Measurements from ENCODE around the gene ZSCAN31. TPM values are rescaled to one million over a fixed set of nuclear protein-coding genes. Genes with fewer than 3 reads are reported as not detected.

Gene ZSCAN31
- polyA plus RNA-seq (2013): 7.4 TPM

- 0% methylated on average over 34 of the region's 35 CpGs for WGBS (ENCODE audit: insufficient coverage)
- H3K36me3 ChIP-seq (ENCODE audit: control insufficient read depth in 4 of 4, insufficient read depth in 4 of 4, low read length in 3 of 4): peaks cover 0 to 2% (median 0%) of the 10 kb centered on the region in 4 experiments
- H3K4me3 ChIP-seq (ENCODE audit: control insufficient read depth in 1 of 7, extremely low read depth in 1 of 7, insufficient read depth in 4 of 7, low read depth in 2 of 7, low read length in 6 of 7): peak within 1 kb of the TSS; percentile 60 to 96 (median 90)
- no peaks in the 10 kb centered on the region for H3K27me3 ChIP-seq (replicated peaks in 2 of 5; ENCODE audit: control insufficient read depth in 4 of 5, insufficient read depth in 5 of 5, low read length in 4 of 5)
- ChIA-PET CTCF (interaction anchor here (1.0 to 5.9 kb wide), 6 partner anchors 8 to 75 kb away, joined by 3 to 42 read pairs (median 5); no protein-coding TSS in a partner anchor), POLR2A (interaction anchor here (0.6 to 2.9 kb wide), 12 partner anchors 11 to 469 kb away, joined by 3 to 20 read pairs (median 4); partner anchors contain the start of genes PGBD1, ZKSCAN3, ZKSCAN4 and ZSCAN12)
- peak within 1 kb of the TSS; percentile 95 to 99 for H3K27ac ChIP-seq (ENCODE audit: insufficient read depth in 1 of 2, low read depth in 1 of 2, low read length in 2 of 2, poor library complexity in 1 of 2, severe bottlenecking in 2 of 2)
- H3K9me3 ChIP-seq (ENCODE audit: control extremely low read depth in 1 of 5, control insufficient read depth in 4 of 5, insufficient read depth in 2 of 5, low read depth in 1 of 5, low read length in 4 of 5): peaks cover 0 to 16% (median 1%) of the 10 kb centered on the region in 5 experiments
- DNase-seq: peak; percentile 99
- peaks cover 9 to 46% (median 28%) of the 10 kb centered on the region in 4 experiments for H3K4me1 ChIP-seq (ENCODE audit: control extremely low read depth in 1 of 4, control insufficient read depth in 4 of 4, insufficient read depth in 4 of 4, low read length in 3 of 4)
Observed at GRCh38 chr6:28335564-28336283, at the start of gene ZSCAN31. Gene ZSCAN31, minus strand, starts transcription at chr6:28336148. Its CDS starts 6,465 bp downstream, at chr6:28329683.

- WGBS (ENCODE audit: insufficient coverage): 80% methylated on average over 1 of the region's 2 CpGs
- no peak overlapping the region for H3K4me3 ChIP-seq (ENCODE audit: control insufficient read depth in 1 of 7, extremely low read depth in 1 of 7, insufficient read depth in 4 of 7, low read depth in 2 of 7, low read length in 6 of 7)
- H3K27ac ChIP-seq (ENCODE audit: insufficient read depth in 1 of 2, low read depth in 1 of 2, low read length in 2 of 2, poor library complexity in 1 of 2, severe bottlenecking in 2 of 2): no peak overlapping the region
- CTCF ChIA-PET: interaction anchor here (0.8 to 4.7 kb wide), 13 partner anchors 10 to 256 kb away, joined by 3 to 34 read pairs (median 4); partner anchors contain the start of genes ZSCAN12, ZSCAN26 and ZSCAN31
- no peaks in the 10 kb centered on the region for H3K9me3 ChIP-seq (ENCODE audit: control extremely low read depth in 1 of 5, control insufficient read depth in 4 of 5, insufficient read depth in 2 of 5, low read depth in 1 of 5, low read length in 4 of 5)
- POLR2A ChIA-PET: interaction anchor here (1.1 to 1.6 kb wide), 3 partner anchors 12 to 28 kb away, joined by 4 to 6 read pairs (median 4); no protein-coding TSS in a partner anchor
- no peak for DNase-seq
- peaks cover 6 to 61% (median 36%) of the 10 kb centered on the region in 4 experiments for H3K36me3 ChIP-seq (ENCODE audit: control insufficient read depth in 4 of 4, insufficient read depth in 4 of 4, low read length in 3 of 4)
- H3K4me1 ChIP-seq (ENCODE audit: control extremely low read depth in 1 of 4, control insufficient read depth in 4 of 4, insufficient read depth in 4 of 4, low read length in 3 of 4): peaks cover 0 to 17% (median 8%) of the 10 kb centered on the region in 4 experiments
- no peaks in the 10 kb centered on the region for H3K27me3 ChIP-seq (replicated peaks in 2 of 5; ENCODE audit: control insufficient read depth in 4 of 5, insufficient read depth in 5 of 5, low read length in 4 of 5)
Observed at GRCh38 chr6:28384143-28384533, 48.2 kb upstream of the ZSCAN31 start.

DNA sequence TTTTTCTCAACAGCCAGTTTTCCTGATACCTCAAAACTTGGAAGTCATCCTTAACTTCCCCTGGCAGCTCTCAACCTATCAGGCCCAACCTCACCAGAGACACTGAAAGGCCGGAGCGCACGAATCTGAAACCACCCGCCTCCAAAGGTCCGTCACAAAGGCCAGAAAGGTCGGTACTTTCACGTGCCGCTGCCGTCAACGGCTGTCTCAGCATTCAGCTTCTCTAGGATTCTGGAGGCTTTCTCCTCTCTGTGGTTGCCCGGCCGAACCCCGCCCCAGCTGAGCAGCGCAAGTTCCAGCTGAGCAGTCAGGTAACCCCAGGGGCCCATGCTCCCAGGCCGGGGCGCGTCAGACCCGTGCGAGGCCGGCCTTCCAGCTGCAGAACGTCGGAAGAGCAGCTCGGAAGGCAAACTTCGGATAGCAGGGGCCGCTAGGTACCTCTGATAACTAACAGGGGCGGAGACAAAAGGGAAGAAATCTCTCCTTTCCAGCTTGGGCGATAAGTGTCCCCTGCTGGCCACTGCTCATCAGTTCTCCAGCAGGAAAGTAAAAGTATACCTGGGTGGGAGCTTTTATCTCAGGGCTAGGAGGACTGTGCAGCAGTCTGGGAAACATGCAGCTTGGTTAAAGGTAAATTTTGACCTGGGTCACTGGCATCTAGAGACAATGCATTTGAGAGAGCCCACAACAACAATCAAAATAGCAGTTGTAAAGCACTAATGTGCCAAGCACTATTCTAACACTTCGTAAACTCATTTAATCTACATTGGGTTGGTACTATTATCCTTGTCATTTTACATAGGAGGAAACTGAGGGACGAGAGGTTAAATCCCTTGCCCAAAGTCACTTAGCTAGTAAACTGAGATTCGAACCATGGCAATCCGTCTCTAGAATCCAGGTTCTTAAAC lies 47.5 kb upstream of the ZSCAN31 start:
- POLR2A ChIA-PET: interaction anchor here (1.1 to 1.6 kb wide), 3 partner anchors 11 to 27 kb away, joined by 4 to 6 read pairs (median 4); no protein-coding TSS in a partner anchor
- peaks cover 7 to 58% (median 35%) of the 10 kb centered on the region in 4 experiments for H3K36me3 ChIP-seq (ENCODE audit: control insufficient read depth in 4 of 4, insufficient read depth in 4 of 4, low read length in 3 of 4)
- peak overlapping the region; percentile 36 to 83 (median 73) for H3K4me3 ChIP-seq (ENCODE audit: control insufficient read depth in 1 of 7, extremely low read depth in 1 of 7, insufficient read depth in 4 of 7, low read depth in 2 of 7, low read length in 6 of 7)
- peaks cover 0 to 17% (median 8%) of the 10 kb centered on the region in 4 experiments for H3K4me1 ChIP-seq (ENCODE audit: control extremely low read depth in 1 of 4, control insufficient read depth in 4 of 4, insufficient read depth in 4 of 4, low read length in 3 of 4)
- DNase-seq: peak; percentile 86 to 91 (median 90)
- H3K9me3 ChIP-seq (ENCODE audit: control extremely low read depth in 1 of 5, control insufficient read depth in 4 of 5, insufficient read depth in 2 of 5, low read depth in 1 of 5, low read length in 4 of 5): peaks cover 0 to 3% (median 0%) of the 10 kb centered on the region in 5 experiments
- H3K27ac ChIP-seq (ENCODE audit: insufficient read depth in 1 of 2, low read depth in 1 of 2, low read length in 2 of 2, poor library complexity in 1 of 2, severe bottlenecking in 2 of 2): peak overlapping the region; percentile 72 to 85
- WGBS (ENCODE audit: insufficient coverage): 17% methylated on average over 30 of the region's 31 CpGs
- CTCF ChIA-PET: interaction anchor here (0.7 to 4.7 kb wide), 19 partner anchors 8 to 255 kb away, joined by 3 to 34 read pairs (median 4); partner anchors contain the start of genes ZKSCAN4, ZSCAN12, ZSCAN26 and ZSCAN31
- H3K27me3 ChIP-seq (replicated peaks in 2 of 5; ENCODE audit: control insufficient read depth in 4 of 5, insufficient read depth in 5 of 5, low read length in 4 of 5): no peaks in the 10 kb centered on the region

DNA sequence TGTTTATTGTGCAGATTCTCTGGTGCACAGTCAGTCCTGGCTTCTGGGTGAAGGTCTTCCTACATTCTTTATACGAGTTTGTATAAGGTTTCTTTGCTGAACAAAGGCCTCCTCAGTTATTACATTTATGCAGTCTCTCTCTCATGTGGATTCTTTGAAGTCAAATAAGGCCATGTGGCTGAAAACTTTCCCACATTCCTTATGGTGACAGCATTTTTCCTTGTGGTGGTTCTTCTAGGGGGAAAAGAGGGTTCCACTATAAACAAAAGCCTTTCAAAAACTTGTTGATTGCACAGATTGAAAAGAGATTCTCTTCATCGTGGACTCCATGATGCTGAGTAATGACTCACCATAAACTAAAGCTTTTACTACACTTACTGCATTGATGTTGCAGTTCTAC lies 44.4 kb upstream of the ZSCAN31 start:
- POLR2A ChIA-PET: no interaction called here
- 100% methylated on average over 2 of the region's 2 CpGs for WGBS (ENCODE audit: insufficient coverage)
- CTCF ChIA-PET: interaction anchor here (1.4 to 1.5 kb wide), 2 partner anchors 22 to 62 kb away, joined by 3 to 4 read pairs; partner anchors contain the start of gene ZSCAN23
- H3K27ac ChIP-seq (ENCODE audit: insufficient read depth in 1 of 2, low read depth in 1 of 2, low read length in 2 of 2, poor library complexity in 1 of 2, severe bottlenecking in 2 of 2): no peak overlapping the region
- no peaks in the 10 kb centered on the region for H3K27me3 ChIP-seq (replicated peaks in 2 of 5; ENCODE audit: control insufficient read depth in 4 of 5, insufficient read depth in 5 of 5, low read length in 4 of 5)
- H3K4me3 ChIP-seq (ENCODE audit: control insufficient read depth in 1 of 7, extremely low read depth in 1 of 7, insufficient read depth in 4 of 7, low read depth in 2 of 7, low read length in 6 of 7): no peak overlapping the region
- no peak for DNase-seq
- peaks cover 7 to 48% (median 32%) of the 10 kb centered on the region in 4 experiments for H3K36me3 ChIP-seq (ENCODE audit: control insufficient read depth in 4 of 4, insufficient read depth in 4 of 4, low read length in 3 of 4)
- H3K4me1 ChIP-seq (ENCODE audit: control extremely low read depth in 1 of 4, control insufficient read depth in 4 of 4, insufficient read depth in 4 of 4, low read length in 3 of 4): peaks cover 0 to 17% (median 8%) of the 10 kb centered on the region in 4 experiments
- peaks cover 0 to 4% (median 0%) of the 10 kb centered on the region in 5 experiments for H3K9me3 ChIP-seq (ENCODE audit: control extremely low read depth in 1 of 5, control insufficient read depth in 4 of 5, insufficient read depth in 2 of 5, low read depth in 1 of 5, low read length in 4 of 5)

DNA sequence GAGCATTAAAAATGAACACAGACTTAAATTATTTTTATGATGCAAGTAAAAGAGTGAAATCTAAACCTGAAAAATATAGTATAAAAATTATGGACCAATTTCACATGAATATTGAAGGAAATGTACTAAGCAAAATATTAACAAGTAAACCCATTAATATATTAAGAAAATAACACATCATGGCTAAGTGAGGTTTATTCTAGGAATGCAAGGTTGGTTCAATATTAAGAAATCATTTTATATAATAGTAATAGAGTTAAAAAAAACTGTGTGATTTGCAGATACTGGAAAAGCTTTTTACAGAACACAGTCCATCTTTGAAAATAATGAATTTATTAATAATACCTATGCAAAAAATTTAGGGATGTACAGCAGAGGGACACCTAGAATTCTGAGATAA lies 42.7 kb upstream of the ZSCAN31 start:
- Histone ChIP-seq H3K4me3 (ENCODE audit: control insufficient read depth in 1 of 7, extremely low read depth in 1 of 7, insufficient read depth in 4 of 7, low read depth in 2 of 7, low read length in 6 of 7) (no peak overlapping the region), H3K27ac (ENCODE audit: insufficient read depth in 1 of 2, low read depth in 1 of 2, low read length in 2 of 2, poor library complexity in 1 of 2, severe bottlenecking in 2 of 2) (no peak overlapping the region), H3K27me3 (replicated peaks in 2 of 5; ENCODE audit: control insufficient read depth in 4 of 5, insufficient read depth in 5 of 5, low read length in 4 of 5) (no peaks in the 10 kb centered on the region), H3K36me3 (ENCODE audit: control insufficient read depth in 4 of 4, insufficient read depth in 4 of 4, low read length in 3 of 4) (peaks cover 7 to 44% (median 29%) of the 10 kb centered on the region in 4 experiments), H3K4me1 (ENCODE audit: control extremely low read depth in 1 of 4, control insufficient read depth in 4 of 4, insufficient read depth in 4 of 4, low read length in 3 of 4) (peaks cover 0 to 13% (median 8%) of the 10 kb centered on the region in 4 experiments), H3K9me3 (ENCODE audit: control extremely low read depth in 1 of 5, control insufficient read depth in 4 of 5, insufficient read depth in 2 of 5, low read depth in 1 of 5, low read length in 4 of 5) (peaks cover 0 to 4% (median 0%) of the 10 kb centered on the region in 5 experiments)
- POLR2A ChIA-PET: no interaction called here
- no peak for DNase-seq
- CTCF ChIA-PET: no interaction called here

DNA sequence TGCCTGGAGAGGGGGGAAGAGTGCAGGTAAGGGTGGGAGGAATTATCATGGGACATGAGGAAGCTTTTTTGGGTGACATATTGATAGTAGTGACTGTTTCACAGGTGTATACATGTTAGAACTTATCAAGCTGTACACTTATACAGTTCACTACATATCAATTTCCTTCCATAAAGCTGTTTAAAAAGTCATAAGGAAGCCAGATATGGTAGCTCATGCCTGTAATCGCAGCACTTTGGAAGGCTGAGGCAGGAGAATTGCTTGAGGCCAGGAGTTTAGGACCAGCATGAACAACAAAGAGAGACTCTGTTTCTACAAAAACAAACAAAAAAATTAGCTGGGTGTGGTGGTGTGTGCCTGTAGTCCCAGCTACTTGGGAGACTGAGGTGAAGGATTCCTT lies 41.9 kb upstream of the ZSCAN31 start:
- WGBS (ENCODE audit: insufficient coverage): no CpG with 5 or more reads among the region's 1 CpG
- no peak for DNase-seq
- CTCF ChIA-PET: interaction anchor here (1.0 kb wide), 1 partner anchor 22 kb away, joined by 3 read pairs; no protein-coding TSS in a partner anchor
- peaks cover 0 to 4% (median 0%) of the 10 kb centered on the region in 5 experiments for H3K9me3 ChIP-seq (ENCODE audit: control extremely low read depth in 1 of 5, control insufficient read depth in 4 of 5, insufficient read depth in 2 of 5, low read depth in 1 of 5, low read length in 4 of 5)
- POLR2A ChIA-PET: no interaction called here
- H3K27ac ChIP-seq (ENCODE audit: insufficient read depth in 1 of 2, low read depth in 1 of 2, low read length in 2 of 2, poor library complexity in 1 of 2, severe bottlenecking in 2 of 2): no peak overlapping the region
- H3K27me3 ChIP-seq (replicated peaks in 2 of 5; ENCODE audit: control insufficient read depth in 4 of 5, insufficient read depth in 5 of 5, low read length in 4 of 5): no peaks in the 10 kb centered on the region
- H3K4me1 ChIP-seq (ENCODE audit: control extremely low read depth in 1 of 4, control insufficient read depth in 4 of 4, insufficient read depth in 4 of 4, low read length in 3 of 4): peaks cover 0 to 9% (median 4%) of the 10 kb centered on the region in 4 experiments
- no peak overlapping the region for H3K4me3 ChIP-seq (ENCODE audit: control insufficient read depth in 1 of 7, extremely low read depth in 1 of 7, insufficient read depth in 4 of 7, low read depth in 2 of 7, low read length in 6 of 7)
- H3K36me3 ChIP-seq (ENCODE audit: control insufficient read depth in 4 of 4, insufficient read depth in 4 of 4, low read length in 3 of 4): peaks cover 7 to 44% (median 29%) of the 10 kb centered on the region in 4 experiments

Data from common myeloid progenitor, CD34-positive (primary cell).